SW480 (cell line): Measurements from ENCODE around the gene SMAD3.

ENCODE experiments used
- DNase-seq: peaks from one replicate; pipeline ENCODE4 v3.0.0-alpha.2; 2016; ENCODE audit warnings: low spot score

The SMAD3 gene

DNA sequence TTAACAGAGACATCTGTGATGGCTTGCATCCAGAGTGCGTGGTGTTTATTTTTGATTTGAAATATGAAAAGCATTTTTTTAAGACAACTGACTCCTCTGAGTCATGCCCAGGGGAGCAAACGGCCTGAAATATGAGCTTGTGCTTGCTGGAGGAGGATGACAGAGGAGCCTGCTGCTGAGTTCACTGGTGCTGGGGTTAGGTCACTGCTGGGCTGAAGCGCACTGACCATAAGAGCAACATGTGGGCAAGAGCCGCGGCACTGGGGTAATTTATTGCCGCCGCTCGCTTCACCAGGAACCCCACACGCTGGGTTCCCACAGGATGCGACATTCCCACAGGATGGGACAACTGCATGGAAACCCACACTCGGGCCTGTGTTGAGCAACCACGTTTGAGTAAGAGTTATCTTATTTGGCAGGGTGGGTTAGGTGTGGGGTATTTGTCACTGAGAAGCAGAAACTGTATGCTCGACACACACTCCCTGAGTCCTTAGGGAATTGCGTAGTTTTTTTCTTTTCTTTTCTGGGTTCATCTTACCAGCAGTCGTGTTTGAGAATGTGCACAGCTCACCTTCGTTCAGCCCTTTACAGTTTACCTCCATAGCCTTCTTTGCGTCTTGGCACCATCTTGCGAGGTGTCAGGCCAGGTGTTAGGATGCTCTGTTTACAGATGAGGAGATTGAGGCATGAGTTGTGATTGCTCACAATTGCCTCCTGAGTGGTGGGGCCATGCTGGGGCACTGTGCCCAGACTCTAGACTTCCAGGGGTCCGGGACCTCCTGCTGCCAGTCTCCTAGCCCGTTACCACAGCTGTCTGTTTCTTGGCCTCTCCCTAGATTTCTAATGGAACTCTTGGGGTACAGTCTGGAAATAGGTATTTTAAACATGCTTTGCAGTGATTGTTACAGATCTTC is 60.4 kb downstream of the SMAD3 start:
- peak; percentile 84 for DNase-seq

DNA sequence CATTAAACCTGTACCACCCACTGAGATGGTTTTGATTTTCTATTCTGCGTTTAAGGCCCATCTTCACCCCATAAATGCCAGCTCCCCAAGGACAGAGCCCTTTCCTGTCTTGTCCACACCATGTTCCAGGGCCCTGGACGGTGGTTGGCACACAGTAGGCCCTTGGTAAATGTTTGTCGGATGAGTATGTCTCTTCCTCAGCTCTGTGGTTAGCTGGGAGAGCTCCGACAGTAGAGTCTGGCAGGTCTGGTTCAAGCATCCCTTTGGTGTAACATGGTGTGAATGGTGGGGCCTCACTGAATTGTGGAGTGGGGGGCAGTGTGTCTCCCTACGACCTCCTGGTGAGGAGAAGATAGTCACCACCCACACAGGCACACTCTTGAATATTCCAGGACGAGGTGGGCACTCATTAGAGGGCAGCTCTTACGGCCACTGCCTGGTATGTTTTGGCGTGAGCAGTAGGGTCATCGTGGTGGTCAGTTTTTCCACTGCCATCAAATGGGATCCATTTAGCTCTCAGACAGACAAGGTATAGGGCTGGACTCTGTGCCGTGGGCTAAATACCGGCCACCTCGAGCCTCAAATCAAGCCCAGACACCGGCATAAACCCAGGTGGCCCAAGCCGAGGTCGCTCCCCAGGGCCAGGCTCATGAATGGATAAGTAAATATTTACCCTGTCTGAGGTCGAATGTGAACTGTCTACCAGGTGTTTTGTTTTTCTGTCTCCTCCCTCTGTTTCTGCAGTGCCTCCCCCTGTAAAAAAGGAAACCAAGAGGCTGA is 61.3 kb downstream of the SMAD3 start:
- no peak for DNase-seq

DNA sequence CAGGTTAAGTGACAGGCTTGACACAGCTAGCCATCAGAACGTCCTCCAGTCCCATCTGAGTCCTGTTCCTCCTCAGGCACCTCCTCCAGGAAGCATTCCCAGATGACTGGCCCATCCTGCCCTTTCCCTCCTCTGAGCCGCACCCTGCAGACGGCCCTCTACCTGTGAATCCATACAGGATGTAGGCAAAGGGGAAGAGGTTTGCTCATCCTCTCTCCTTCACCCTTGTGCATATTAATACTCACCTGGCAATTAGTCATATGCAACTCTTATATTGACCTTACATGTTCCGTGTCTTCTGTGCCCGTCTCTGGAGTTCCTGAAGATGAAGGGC is 61.9 kb downstream of the SMAD3 start:
- DNase-seq = no peak

DNA sequence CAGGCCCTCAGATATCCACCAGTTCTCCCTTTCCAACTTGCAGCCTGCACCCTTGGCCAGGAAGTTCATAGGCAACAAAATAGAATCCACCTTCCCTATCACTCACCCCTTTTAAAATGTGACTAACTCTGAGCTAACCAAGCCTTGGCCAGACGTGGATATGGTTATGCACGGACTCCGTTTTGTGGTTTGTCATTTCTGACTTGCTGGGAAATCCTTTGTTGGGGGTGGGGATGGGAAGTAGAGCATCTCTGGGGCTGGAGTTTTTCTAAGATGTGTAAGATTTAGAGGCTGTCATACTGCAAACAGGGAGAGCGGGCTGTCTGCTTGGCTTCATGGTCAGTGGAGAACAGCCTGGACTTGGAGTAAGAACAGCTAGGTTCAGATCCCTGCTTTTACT is 62.6 kb downstream of the SMAD3 start:
- DNase-seq = peak; percentile 31

DNA sequence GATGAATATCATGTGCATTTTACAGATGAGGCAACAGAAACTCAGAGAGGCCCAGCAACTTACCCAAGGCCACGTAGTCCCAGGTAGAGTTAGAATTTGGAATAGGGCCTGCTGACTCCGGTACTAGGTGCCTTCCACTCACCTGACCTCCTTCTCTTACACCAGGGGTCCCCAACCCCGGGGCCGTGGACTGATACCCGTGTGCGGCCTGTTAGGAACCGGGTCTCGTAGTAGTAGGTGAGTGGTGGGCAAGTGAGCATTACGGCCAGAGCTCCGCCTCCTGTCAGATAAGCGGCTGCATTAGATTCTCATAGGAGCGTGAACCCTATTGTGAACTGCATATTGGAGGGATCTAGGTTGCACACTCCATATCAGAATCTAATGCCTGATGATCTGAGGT is 64.8 kb downstream of the SMAD3 start:
- no peak for DNase-seq

- DNase-seq = no peak
Observed at GRCh38 chr15:67130673-67131601, 65.5 kb downstream of the SMAD3 start.

GRCh38 chr15:67132276-67132675 is 66.9 kb downstream of the SMAD3 start:
- no peak for DNase-seq

DNA sequence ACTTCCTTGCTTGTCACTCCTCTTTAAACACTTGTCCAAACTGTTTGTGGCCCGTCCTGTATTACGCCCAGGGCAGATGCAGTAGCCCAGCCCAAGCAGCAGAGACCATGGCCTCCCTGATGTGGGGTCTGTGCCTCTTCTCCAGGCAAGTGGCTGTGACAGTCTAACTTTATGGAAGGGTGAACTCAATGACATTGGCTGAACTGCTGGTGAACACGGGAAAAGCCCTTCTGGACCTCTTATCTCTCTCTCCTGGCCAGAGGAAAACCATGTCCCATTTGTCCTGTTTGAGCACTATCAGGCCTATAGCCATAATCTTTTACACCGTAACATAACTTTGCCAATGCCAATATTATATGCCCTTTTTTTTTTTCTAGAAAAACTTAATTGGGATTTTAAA is 67.6 kb downstream of the SMAD3 start:
- no peak for DNase-seq

DNA sequence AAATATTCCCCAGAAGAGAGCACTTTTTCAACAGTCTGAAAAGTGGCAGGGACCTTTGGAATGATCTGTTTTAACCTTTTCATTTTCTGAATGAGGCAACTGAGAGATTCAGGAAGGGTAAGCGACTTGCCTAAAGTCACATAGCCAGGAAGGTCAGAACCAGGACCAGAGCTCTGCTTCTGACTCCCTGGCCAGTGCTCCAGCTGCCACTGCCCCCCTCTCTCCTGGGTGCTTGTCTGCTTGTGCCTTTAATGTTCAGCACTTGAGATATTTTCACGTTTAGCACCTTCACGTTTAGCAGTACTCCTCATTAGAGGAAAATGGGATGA is 68.3 kb downstream of the SMAD3 start:
- no peak for DNase-seq

- DNase-seq = no peak
Observed at GRCh38 chr15:67134067-67134838, 68.9 kb downstream of the SMAD3 start.

GRCh38 chr15:67134871-67135492 is 69.6 kb downstream of the SMAD3 start:
- no peak for DNase-seq

DNA sequence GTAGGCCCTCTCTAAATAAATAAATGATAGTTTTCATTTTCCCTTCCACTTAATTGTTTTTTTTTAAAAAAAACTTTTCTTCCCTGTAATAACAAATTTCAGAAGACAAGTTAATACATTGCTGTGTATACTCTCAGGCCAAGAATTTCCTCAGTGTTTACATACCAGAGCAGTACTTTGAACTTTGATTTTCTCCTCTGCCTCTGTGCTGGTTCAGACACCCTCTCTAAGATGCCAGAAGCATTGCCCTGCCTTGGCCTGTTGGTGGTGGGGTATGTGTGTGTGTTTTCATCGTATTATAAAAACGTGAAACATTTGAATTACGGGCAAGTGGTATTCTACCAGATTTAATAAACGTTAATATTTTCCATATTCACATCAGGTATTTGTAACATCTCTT is 70.1 kb downstream of the SMAD3 start:
- DNase-seq = no peak

GRCh38 chr15:67136802-67137201 is 71.4 kb downstream of the SMAD3 start:
- DNase-seq = no peak

GRCh38 chr15:67137319-67137718 is 71.9 kb downstream of the SMAD3 start:
- no peak for DNase-seq

- no peak for DNase-seq
Observed at GRCh38 chr15:67137951-67138848, 72.8 kb downstream of the SMAD3 start.

- no peak for DNase-seq
Observed at GRCh38 chr15:67138891-67139855, 73.8 kb downstream of the SMAD3 start.

DNA sequence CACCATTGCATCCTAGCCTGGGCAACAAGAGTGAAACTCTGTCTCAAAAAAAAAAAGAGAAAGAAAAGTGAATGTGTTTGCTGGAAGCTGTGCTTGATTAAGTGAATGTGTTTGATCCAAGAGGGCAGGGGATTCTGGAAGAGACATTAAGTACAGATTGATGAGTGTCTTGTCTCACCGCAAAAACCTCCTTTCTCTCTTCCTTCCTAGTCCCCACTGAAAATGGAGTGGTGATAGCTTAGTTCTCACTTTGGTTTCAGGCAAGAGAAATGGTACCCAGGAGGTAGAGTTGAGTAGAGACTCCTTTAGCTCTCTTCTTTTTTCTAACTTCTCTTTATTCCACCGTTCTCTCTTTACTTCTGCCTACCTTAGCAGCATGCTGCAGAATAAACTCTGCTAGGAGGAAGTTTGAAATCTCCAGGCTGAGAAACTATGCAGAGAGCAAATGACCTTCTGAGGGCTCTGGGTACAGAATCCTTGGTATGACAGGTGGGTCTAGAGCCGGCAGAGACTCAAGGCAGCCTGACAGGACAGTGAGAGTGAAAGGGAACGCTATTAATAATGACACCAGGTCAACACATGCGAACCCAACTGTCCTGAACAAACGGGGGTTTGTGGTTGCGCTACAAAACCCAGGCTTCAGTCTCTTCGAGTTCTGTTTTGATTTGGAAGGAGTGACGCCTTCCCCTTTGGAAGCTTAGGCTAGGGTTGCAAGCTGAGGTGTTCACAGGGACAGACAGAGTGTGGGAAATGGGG is 74.9 kb downstream of the SMAD3 start:
- DNase-seq = no peak

- no peak for DNase-seq
Observed at GRCh38 chr15:67142092-67142766, 76.8 kb downstream of the SMAD3 start.
